GM10266 (cell line): Measurements from ENCODE around the gene A2M.

Experiments
- DNase-seq: peaks from one replicate; pipeline ENCODE4 v3.0.0; 2012; ENCODE audit errors: extremely low spot score
- CTCF ChIP-seq: IDR thresholded peaks from 2 replicates; pipeline ENCODE4 v1.5.1; 2012; ENCODE audit warnings: mild to moderate bottlenecking, low read depth; ENCODE audit not compliant: control insufficient read depth, insufficient read depth; ENCODE audit errors: missing control alignments

Gene A2M

GRCh38 chr12:9130244-9130643 lies 14.5 kb upstream of the A2M start:
- TF ChIP-seq CTCF: no peak
- no peak for DNase-seq

- DNase-seq: no peak
- TF ChIP-seq CTCF: no peak
Observed at GRCh38 chr12:9127936-9128663, 12.4 kb upstream of the A2M start.

- DNase-seq: no peak
- TF ChIP-seq CTCF: no peak
Observed at GRCh38 chr12:9127484-9127883, 11.8 kb upstream of the A2M start.

GRCh38 chr12:9124383-9125031 lies 8.8 kb upstream of the A2M start:
- no peak for DNase-seq
- TF ChIP-seq CTCF: no peak

- no peak for TF ChIP-seq CTCF
- no peak for DNase-seq
Observed at GRCh38 chr12:9123781-9124382, 8.2 kb upstream of the A2M start.

GRCh38 chr12:9122091-9122609 lies 6.4 kb upstream of the A2M start:
- no peak for DNase-seq
- no peak for TF ChIP-seq CTCF
